Heart left ventricle (tissue), 16 donors: ENCODE data around the gene CX3CR1. TPM values are rescaled to one million over a fixed set of nuclear protein-coding genes. Genes with fewer than 3 reads are reported as not detected.

Experiments
- ATAC-seq, 4 donors: fragments of 200-7000 bp; cut with Tn5 transposase; one replicate each; pipeline ENCODE4 v1.9.1; 2020 to 2022; ENCODE audit warnings: moderate library complexity in 4 of 4, mild to moderate bottlenecking in 3 of 4, moderate number of reproducible peaks in 1 of 4
- DNase-seq, 5 donors: peaks; one replicate each; pipeline ENCODE4 v3.0.0-alpha.2; 2020
- H3K27ac ChIP-seq, 12 donors: fragments of 200-600 bp; sonication (generic) in 4 of 12; one replicate each; pipeline versions ENCODE4 v1.5.0 to v1.8.0; 2016 to 2022; ENCODE audit warnings: mild to moderate bottlenecking in 2 of 12
- H3K27me3 ChIP-seq, 9 donors: fragments of 200-600 bp; sonication (generic) in 2 of 9; one replicate each; pipeline versions ENCODE4 v1.5.1 to v1.8.0; 2016 to 2022; ENCODE audit warnings: mild to moderate bottlenecking in 3 of 9
- H3K36me3 ChIP-seq, 9 donors: fragments of 200-600 bp; sonication (generic) in 2 of 9; one replicate each; pipeline versions ENCODE4 v1.5.0 to v1.8.0; 2018 to 2022; ENCODE audit warnings: mild to moderate bottlenecking in 2 of 9
- H3K4me1 ChIP-seq, 12 donors: fragments of 200-600 bp; sonication (generic) in 4 of 12; one replicate each; pipeline versions ENCODE4 v1.5.0 to v1.8.0; 2016 to 2022; ENCODE audit warnings: mild to moderate bottlenecking in 3 of 12
- H3K4me3 ChIP-seq, 12 donors: fragments of 200-600 bp; sonication (generic) in 4 of 12; one replicate each; pipeline versions ENCODE4 v1.5.0 to v1.8.0; 2017 to 2022; ENCODE audit warnings: mild to moderate bottlenecking in 9 of 12, moderate library complexity in 4 of 12
- H3K9me3 ChIP-seq, 12 donors: fragments of 200-600 bp; sonication (generic) in 4 of 12; one replicate each; pipeline versions ENCODE4 v1.5.0 to v1.8.0; 2016 to 2022; ENCODE audit warnings: mild to moderate bottlenecking in 1 of 12
- POLR2A ChIP-seq, 2 donors: fragments of 450-650 bp; IDR thresholded peaks; one replicate each; pipeline ENCODE4 v1.6.1; 2017; ENCODE audit warnings: antibody characterized with exemption in 2 of 2, mild to moderate bottlenecking in 2 of 2, moderate library complexity in 2 of 2
- whole genome bisulfite sequencing, 4 donors: extraction: QIAGEN DNeasy Blood & Tissue Kit in 2 of 4; methylation state at CpG; one replicate each; pipeline versions ENCODE4 v1.1.5 to v1.1.7; 2013 to 2018; 5-methylcytosine and 5-hydroxymethylcytosine counted together
- intact Hi-C, 10 donors: fragments of 100-400 bp; cut with DNase I; formaldehyde crosslinking; loops; one replicate each; pipeline versions ENCODE4 v1.11.1 to v1.14.2; 2022
- polyA plus RNA-seq, 2 donors: library from polyadenylated mRNA; stranded (reverse); fragments of 200-250 nt; gene quantifications; one replicate each; pipeline ENCODE4 v1.2.3, GENCODE V29; 2013
- total RNA-seq, 9 donors: library from RNA; depleted of rRNA in 2 of 9; stranded (reverse); fragments of >200 nt in 2 of 9; fragmentation: NEBNext Ultra II Directional in 3 of 9; extraction: Animal tissue kit (Norgen Biotek cat#: 25700) in 3 of 9; gene quantifications; one replicate each; pipeline versions ENCODE4 v1.1.0 to v1.2.4, GENCODE V29; 2016 to 2023
- TF ChIP-seq, protein P1 (sequence below), 12 donors: fragments of 200-600 bp; sonication (generic) in 4 of 12; IDR thresholded peaks; one replicate each; pipeline versions ENCODE4 v1.5.0 to v1.8.0; 2018 to 2022; ENCODE audit warnings: antibody characterized with exemption in 12 of 12, mild to moderate bottlenecking in 5 of 12
- donor health status: ischemic (EF 13 %, LVEDD 7.1; RV severe dilation, severe dysfunction).
- donor health status: healthy with polysubstance abuse.
- donor health status: DM: no; HTN: yes; CAD: no.
- donor health status: DM: no; HTN: no; CAD: no.
- donor health status: ischemic (EF 25% LVEDD 6.9; RV normal size, moderate dysfunction).
- donor health status: ischemic (EF 25% LVEDD 5.7; RV mildly dilated, moderate dysfunction).
- donor health status: healthy.
- donor health status: DM: yes; HTN: yes; CAD: no.
- donor health status: ischemic (EF 35%, LVEDD 5.7; RV mildly dilated, moderate dysfunction).
- donor health status: nonischemic (EF 11% LVEDD 7.7; RV severe dilation, severe dysfunction).
- donor health status: DM: yes; HTN: yes; CAD: no.
- donor health status: PGD.
- donor health status: ischemic (EF 29% LVEDD 5.4; RV normal size, mild dysfunction).
- donor health status: nonischemic (EF 23%, LVEDD 6.1; RV moderate dilation, normal function).

Gene CX3CR1
- total and polyA plus RNA-seq, 11 donors: 0.14 to 11.4 (median 1.1) TPM

DNA sequence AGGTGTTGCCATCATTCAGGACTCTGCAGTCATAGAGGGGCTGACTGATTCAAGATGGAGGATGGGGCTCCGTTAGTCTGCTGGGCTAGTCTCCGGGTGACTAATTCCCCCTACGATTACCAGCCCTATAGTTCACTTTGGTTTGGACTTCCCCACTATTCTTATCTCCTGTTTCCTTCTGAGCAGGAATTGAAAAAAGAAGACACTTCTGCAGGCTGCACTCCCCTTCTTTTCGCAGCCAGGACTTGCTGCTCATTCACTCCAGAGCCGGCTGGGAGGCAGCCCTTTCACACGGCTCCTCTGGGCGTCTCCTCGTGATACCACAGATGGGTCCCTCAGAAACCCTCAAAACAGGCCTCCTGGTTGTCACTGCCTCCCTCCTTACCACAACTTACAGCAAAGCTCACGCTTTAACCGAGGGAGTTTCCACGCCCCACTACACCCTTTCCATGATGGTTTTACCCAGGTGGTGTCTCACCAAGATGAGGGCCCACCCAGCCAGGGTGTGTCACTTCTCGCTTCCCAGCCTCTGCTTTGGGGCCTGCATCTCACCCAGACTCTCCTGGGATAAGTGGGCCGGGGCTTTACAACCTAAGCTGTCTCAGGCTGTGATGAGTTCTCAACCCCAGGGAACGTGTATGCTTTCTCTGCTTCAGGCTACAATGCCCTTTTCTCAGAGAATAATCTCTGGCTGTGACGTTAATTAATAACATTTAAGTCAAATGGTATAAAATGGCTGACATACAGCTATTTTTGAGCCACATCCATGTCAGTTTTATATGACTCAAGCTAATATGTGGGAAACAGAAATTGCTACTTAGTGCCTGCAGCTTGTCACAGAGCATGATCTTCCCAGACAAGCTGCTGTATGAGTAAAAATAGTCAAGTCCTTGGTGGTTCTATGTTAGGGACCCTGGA, 11.9 kb downstream of the CX3CR1 start:
- TF ChIP-seq, protein P1, sequence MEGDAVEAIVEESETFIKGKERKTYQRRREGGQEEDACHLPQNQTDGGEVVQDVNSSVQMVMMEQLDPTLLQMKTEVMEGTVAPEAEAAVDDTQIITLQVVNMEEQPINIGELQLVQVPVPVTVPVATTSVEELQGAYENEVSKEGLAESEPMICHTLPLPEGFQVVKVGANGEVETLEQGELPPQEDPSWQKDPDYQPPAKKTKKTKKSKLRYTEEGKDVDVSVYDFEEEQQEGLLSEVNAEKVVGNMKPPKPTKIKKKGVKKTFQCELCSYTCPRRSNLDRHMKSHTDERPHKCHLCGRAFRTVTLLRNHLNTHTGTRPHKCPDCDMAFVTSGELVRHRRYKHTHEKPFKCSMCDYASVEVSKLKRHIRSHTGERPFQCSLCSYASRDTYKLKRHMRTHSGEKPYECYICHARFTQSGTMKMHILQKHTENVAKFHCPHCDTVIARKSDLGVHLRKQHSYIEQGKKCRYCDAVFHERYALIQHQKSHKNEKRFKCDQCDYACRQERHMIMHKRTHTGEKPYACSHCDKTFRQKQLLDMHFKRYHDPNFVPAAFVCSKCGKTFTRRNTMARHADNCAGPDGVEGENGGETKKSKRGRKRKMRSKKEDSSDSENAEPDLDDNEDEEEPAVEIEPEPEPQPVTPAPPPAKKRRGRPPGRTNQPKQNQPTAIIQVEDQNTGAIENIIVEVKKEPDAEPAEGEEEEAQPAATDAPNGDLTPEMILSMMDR (IDR thresholded peaks at IDR 0.05): no peak
- no peak for TF ChIP-seq POLR2A (IDR thresholded peaks at IDR 0.05)
- peaks cover 0 to 60% (median 0%) of the 10 kb centered on the region in 12 donors for H3K4me1 ChIP-seq
- 72 to 76% (median 74%) methylated on average over 15 of the region's 15 CpGs for WGBS, 4 donors
- no peak for DNase-seq
- H3K9me3 ChIP-seq: no peaks in the 10 kb centered on the region
- no peaks in the 10 kb centered on the region for H3K36me3 ChIP-seq
- peak in 1 of 4 donors; percentile 16 for ATAC-seq
- peak overlapping the region in 2 of 12 donors; percentile 7 to 34 for H3K27ac ChIP-seq
- H3K4me3 ChIP-seq: no peak overlapping the region
- no peaks in the 10 kb centered on the region for H3K27me3 ChIP-seq
- intact Hi-C loops: no loop called here

DNA sequence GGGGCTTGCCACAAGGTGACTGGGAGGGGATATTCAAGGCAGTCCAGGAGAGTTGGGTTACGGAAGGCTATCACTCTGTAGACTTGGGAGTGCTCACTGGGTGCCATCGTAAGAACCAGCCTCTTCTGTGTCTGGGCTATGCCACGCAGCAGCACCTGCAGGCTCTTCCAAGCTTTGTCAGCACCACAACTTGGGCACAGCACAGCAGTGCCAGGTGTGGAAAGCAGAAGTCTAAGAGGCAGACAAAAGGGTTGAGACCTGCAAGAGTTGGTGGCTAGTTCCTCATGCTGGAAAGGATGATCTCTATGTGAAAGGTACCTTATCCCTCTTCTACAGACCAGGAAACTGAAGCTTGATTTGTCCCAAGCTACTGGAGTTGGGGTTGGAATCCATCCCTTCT, 15.8 kb downstream of the CX3CR1 start:
- Histone ChIP-seq H3K4me3 (no peak overlapping the region), H3K36me3 (no peaks in the 10 kb centered on the region), H3K9me3 (no peaks in the 10 kb centered on the region), H3K27ac (no peak overlapping the region), H3K27me3 (no peaks in the 10 kb centered on the region), H3K4me1 (peaks cover 0 to 63% (median 8%) of the 10 kb centered on the region in 12 donors)
- no peak for TF ChIP-seq POLR2A (IDR thresholded peaks at IDR 0.05)
- TF ChIP-seq, protein P1 (IDR thresholded peaks at IDR 0.05): no peak
- ATAC-seq: no peak
- intact Hi-C loops: no loop called here
- DNase-seq: no peak
- WGBS, 4 donors: 83 to 95% (median 89%) methylated on average over 3 of the region's 3 CpGs

DNA sequence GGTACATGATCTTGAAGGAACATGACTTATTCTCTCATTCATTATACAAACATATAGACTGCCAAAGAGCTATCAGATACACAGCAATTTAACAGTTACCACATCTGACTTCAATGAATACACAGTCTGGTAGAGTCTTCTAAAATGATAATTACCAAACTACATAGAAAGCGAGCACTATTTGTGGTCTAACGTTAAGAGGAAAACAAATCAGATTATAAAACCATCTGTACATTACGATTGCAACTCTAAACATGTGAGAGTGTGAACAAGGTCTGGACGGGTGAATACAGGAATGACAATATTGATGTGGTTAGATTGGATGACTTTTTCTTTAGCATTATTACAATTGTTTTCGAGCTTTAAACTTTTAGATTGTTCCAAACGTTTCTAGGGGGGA, 16.3 kb downstream of the CX3CR1 start:
- WGBS, 4 donors: 62 to 70% (median 67%) methylated on average over 6 of the region's 6 CpGs
- TF ChIP-seq, protein P1 (IDR thresholded peaks at IDR 0.05): no peak
- TF ChIP-seq POLR2A (IDR thresholded peaks at IDR 0.05): no peak
- intact Hi-C loops: loop anchor here in 1 of 10 donors (2.0 kb wide), 1 partner anchor 55 kb away; no protein-coding TSS in a partner anchor
- Histone ChIP-seq H3K4me1 (peaks cover 0 to 58% (median 8%) of the 10 kb centered on the region in 12 donors), H3K4me3 (no peak overlapping the region), H3K9me3 (no peaks in the 10 kb centered on the region), H3K36me3 (no peaks in the 10 kb centered on the region), H3K27ac (no peak overlapping the region), H3K27me3 (no peaks in the 10 kb centered on the region)
- DNase-seq (no peak), ATAC-seq (no peak)

DNA sequence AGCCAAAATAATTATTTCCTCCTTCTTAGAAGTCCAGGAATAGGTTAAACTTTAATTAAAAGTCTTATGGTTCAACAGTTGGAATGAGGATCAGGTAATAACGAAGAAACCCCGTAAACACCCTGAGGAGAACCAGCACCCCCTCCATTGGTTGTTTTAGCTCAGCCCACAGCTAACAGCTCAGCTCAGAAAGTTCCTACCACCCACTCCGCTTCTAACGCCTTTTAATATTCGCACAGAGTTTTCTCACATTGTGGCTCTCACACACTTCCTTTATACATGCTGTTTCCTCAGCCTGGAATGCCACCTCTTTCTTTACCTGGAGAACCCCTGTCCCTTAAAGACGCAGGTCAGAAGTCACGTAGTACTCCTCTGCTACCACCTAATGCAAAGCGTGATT, 17.0 kb downstream of the CX3CR1 start:
- H3K36me3 ChIP-seq: no peaks in the 10 kb centered on the region
- DNase-seq: no peak
- no peaks in the 10 kb centered on the region for H3K9me3 ChIP-seq
- no peak for TF ChIP-seq POLR2A (IDR thresholded peaks at IDR 0.05)
- TF ChIP-seq, protein P1 (IDR thresholded peaks at IDR 0.05): no peak
- no peaks in the 10 kb centered on the region for H3K27me3 ChIP-seq
- peaks cover 0 to 60% (median 8%) of the 10 kb centered on the region in 12 donors for H3K4me1 ChIP-seq
- H3K27ac ChIP-seq: no peak overlapping the region
- H3K4me3 ChIP-seq: no peak overlapping the region
- intact Hi-C loops: loop anchor here in 1 of 10 donors (2.0 kb wide), 1 partner anchor 54 kb away; no protein-coding TSS in a partner anchor
- 77 to 83% (median 79%) methylated on average over 8 of the region's 8 CpGs for WGBS, 4 donors
- ATAC-seq: no peak
